GM20000 (cell line): ENCODE results near the gene PGAM2.
A peak's percentile ranks its signal among the peaks of the same experiment; 100 is the strongest.

Experiments
- DNase-seq: peaks from one replicate; pipeline ENCODE4 v3.0.0; 2012; ENCODE audit warnings: low spot score
- CTCF ChIP-seq: IDR thresholded peaks from 2 replicates; pipeline ENCODE4 v1.5.1; 2012; ENCODE audit warnings: mild to moderate bottlenecking, control low read depth; ENCODE audit errors: extremely low read depth, missing control alignments

The PGAM2 gene

DNA sequence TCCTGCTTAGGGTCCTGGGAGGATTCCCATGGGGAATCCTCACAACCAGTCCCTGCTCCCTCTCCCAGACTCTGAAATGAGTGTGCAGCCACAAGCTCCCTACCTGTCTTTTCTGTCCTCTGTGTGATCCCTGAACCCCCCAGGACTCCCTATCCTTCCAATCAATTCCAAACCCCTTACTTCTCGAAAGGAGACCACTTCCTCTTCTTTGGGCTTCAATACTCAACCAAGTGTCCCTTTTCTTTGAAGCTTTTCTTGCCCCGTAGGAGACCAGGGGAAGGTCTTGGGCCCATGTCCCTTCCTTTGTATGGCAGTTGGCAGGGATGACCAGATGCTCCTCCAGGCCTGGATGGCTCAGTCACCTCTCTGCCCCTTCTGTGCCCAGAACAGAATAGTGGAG lies 40.5 kb upstream of the PGAM2 start:
- TF ChIP-seq CTCF, result no peak
- peak; percentile 33 for DNase-seq

DNA sequence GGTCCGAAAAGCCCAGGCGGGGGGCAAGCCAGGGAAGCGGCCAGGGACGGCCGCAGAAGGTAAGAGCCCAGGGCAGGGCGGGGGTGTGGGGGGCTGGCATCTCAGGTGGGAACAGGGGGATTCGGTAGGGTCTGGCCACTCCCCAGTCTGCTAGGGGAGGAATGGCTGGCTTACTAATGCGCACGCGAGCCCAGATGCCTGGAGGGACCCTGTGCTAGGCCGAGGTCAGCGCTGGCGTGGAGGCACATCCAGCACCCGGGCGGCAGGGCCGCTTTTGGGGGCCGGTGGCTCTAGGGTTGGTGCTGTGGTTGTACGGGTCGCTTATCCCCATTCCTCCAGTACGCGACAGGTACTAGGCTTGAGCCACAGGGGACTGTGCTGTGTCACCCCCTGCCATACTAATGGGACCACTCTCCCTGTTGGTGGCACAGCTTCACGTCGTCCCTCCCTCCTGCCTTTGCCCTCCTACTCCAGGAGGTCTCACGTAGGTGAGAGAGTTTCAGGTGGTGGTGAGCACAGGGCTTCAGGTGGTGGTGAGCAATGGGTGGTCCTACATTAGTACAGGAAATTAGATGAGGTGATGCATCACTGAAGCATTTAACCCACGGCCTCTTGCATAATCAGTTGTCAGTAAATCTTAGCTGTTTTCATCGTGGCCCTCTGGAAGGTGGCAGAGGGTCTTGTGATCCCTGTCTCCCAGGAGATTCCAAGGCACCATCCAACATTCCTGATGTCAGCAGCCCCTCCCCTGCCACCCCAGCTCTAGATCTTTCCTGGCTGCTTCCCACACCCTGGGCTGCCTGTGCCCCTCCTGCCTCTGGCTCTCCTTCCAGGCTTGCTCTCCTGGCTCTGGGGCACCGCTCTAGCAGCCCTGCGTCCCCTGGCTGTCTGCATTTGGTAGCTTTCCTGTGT lies 39.7 kb upstream of the PGAM2 start:
- TF ChIP-seq CTCF, result no peak
- DNase-seq, result peak; percentile 59

- no peak for TF ChIP-seq CTCF
- DNase-seq, result peak; percentile 82
These were observed 38.8 kb upstream of the PGAM2 start, which contains the start of gene AEBP1 for GRCh38 chr7:44103923-44104859. TSS of gene AEBP1 (plus strand) at chr7:44104345. CDS start at chr7:44104666, 321 bp downstream.

- no peak for DNase-seq
- no peak for TF ChIP-seq CTCF
These were observed 38.2 kb upstream of the PGAM2 start for GRCh38 chr7:44103566-44103922.

DNA sequence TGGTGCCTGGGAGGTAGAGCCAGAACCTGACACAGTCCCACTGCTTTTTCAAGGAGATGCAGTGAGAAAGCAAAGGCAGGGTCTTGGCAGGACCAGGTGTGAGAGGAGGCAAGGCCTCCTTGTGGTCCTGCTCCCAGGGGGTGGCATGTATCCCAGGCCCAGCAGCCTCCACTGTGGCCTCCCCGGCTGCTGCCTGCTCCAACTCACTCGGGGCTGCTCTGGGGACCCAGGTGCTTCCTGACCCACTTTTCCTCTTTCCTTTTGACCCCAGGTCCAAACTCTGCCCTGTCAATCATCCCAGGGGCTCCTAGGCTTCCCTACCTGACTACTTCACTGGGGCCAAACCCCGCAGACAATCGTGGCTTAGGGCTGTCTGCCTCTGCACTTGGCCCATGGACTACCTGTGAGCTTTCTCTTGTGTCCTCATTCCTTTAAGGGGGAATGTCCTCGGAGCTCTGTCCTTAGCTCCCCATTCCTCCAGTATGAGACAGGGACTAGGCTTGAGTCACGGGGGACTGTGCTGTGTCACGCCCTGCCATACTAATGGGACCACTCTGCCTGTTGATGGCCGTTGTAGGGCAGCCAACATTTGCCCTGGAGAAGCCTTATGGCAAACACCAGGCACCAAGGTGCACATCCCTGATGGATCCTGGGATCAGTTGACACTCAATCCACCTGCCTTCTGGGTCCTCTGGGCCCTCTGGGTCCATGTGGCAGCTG lies 37.6 kb upstream of the PGAM2 start:
- no peak for TF ChIP-seq CTCF

DNA sequence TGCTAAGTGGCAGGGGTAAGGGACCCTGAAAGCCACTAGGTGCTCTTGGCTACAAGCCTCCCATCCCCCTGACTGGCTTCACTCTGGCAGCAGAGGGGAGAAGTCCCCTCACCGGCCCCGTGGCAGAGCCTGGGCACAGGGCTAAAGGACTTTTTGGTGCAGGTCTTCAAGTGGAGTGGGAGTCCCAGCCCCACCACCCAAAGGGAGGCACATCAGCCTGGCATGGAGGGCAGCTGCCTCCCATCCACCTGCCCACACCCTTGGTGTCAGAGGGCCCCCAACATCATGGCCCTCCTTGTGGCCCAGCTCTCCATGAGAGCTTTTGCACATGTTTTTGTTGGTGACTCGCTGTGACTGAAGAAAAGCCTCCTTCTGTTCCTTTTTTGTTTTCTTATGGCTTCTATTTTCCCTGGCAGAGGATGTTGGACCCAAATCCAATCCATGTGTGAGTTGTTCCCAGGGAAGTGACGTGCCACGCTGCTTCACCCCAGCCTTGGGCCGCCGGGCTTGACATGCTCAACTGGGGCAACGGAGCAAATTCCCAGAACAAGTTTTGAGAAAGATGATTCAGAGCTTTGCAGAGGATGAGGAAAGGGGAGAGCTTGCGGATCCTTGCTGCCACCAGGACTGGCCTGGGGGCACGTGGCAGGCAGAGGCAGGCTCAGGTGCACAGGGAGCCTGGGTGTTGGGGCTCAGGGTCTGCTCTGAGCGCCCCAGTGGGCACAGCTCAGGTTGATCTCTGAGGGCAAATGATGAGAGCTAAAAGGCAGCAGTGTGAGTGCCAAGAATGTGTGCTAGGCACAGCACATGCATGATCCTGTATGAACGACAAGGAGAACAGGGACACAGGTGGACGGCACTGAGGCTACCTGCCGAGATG lies 36.8 kb upstream of the PGAM2 start:
- no peak for TF ChIP-seq CTCF

More for the DNA sequence above, 37.6 kb upstream of the PGAM2 start:
- DNase-seq, result no peak

More for the DNA sequence above, 36.8 kb upstream of the PGAM2 start:
- DNase-seq, result no peak
